ENCODE measurements around the gene SLC13A2.

DNA sequence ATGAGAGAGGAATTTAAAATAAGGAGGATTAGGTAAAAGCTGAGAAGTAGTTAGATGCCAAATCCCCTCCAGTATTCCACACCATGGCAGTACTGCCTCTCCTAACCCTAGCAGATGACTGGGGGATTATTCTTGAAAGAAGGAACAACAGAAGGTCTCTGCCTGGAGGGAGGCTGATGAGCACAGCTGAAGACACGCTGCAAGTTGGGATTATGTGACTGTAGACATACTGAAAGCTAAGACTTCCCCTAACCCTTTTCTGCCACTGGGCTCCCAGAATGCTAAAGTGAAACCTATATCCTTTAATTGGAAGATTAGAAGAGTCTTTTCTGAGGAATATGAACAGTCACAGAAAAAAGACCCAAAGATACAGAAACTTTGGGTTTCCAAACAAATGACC is 39.7 kb upstream of the SLC13A2 start:
- TF ChIP-seq, protein P1, sequence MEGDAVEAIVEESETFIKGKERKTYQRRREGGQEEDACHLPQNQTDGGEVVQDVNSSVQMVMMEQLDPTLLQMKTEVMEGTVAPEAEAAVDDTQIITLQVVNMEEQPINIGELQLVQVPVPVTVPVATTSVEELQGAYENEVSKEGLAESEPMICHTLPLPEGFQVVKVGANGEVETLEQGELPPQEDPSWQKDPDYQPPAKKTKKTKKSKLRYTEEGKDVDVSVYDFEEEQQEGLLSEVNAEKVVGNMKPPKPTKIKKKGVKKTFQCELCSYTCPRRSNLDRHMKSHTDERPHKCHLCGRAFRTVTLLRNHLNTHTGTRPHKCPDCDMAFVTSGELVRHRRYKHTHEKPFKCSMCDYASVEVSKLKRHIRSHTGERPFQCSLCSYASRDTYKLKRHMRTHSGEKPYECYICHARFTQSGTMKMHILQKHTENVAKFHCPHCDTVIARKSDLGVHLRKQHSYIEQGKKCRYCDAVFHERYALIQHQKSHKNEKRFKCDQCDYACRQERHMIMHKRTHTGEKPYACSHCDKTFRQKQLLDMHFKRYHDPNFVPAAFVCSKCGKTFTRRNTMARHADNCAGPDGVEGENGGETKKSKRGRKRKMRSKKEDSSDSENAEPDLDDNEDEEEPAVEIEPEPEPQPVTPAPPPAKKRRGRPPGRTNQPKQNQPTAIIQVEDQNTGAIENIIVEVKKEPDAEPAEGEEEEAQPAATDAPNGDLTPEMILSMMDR (optimal IDR thresholded peaks at IDR 0.05 in 1 of 3, IDR thresholded peaks at IDR 0.05 in 1 of 3, conservative IDR thresholded peaks at IDR 0.05 in 1 of 3; ENCODE audit: extremely low read depth in 1 of 3, insufficient read depth in 2 of 3, low read length in 3 of 3): no peak
- TF ChIP-seq EZH2 (IDR thresholded peaks at IDR 0.05; ENCODE audit: low read length): no peak

Measured in keratinocyte (primary cell).